T-helper 9 cell (primary cell): Measurements from ENCODE around the gene DMD.

Source experiments
- DNase-seq: peaks from one replicate; pipeline ENCODE4 v3.0.0-alpha.2; 2020

DMD gene

DNA sequence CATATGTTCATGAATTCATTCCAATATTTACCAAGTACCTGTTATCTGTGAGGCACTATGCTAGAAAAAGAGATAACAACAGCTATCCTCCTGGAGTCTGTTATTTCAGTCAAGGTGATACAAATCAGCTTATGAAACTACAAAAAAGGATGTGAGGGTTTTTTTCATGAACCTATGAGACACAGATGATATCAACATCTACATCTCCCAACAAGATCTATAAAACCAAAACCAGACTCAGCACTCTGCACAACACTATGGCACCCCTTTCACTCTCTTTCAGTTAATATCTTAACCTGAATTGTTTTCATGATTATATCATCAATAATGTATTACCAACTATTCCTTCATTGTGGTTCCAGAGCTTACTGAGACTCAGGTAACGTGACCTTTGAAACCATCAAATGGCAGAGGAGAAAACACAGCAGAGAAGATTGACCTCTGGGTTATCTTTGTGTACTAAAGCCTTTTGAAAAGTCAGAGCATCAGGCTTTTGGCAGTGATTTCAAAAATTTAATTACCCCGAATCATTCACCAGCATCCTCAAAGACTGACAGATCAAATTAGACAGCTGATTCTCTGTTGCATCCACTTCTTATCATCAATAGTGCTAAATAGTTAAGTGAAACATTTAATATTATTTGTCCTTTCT lies 1894.9 kb downstream of the DMD start:
- no peak for DNase-seq

DNA sequence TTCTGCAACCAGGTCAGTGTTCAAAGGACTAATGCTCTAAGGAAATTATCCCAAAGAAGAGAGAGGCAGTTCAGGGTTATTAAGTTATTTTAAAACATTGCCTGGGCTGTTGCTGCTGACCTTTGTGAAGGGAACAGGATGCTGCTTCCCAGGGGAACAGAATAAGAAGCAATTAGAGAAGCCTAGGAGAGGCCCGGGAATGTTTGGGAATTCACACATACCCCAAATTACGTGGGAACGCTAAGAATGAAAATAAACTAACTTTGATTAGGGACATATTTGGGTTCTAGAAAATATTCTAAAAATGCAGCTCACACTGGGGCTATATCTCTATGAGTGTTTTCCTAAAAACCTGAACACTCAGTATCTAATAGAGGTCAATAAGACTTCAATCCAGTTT lies 1896.4 kb downstream of the DMD start:
- DNase-seq = no peak

DNA sequence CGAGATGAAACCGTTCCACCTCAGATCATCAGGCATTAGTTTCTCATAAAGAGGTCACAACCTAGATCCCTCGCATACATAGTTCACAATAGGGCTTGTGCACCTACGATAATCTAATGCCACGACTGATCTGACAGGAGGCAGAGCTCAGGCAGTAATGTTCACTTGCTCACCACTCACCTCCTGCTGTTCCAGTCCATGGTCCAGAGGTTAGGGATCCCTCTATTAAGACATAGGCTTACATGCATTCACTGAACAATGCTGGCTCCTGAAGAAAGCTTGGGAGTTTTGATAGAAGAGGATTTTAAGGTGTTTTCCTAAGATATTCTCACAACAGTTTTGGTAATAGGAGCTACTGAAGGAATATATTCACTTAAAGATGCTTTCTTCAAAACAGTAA lies 1903.4 kb downstream of the DMD start:
- no peak for DNase-seq

DNA sequence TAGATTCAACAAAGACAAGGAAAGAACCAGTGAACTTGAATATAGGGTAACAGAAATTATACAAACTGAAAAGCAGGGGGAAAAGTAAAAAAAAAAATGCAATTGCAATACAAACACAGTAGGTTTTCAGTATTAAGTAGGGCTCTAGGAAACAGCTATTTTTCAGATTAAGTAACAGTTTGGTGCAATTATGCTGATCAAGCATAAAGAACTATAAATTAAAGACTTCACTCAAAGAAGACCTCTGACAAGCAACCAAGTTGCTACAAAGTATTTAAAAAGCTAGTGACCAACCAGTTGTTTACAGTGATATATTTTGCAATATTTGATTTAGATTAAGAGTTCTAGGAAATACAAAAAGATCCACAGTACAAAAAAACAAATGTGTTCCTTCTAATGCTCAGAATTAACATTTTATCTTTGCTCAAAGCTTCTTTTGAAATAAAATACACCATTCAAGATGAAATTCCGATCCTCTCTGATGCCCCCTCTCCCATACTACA lies 1908.7 kb downstream of the DMD start:
- no peak for DNase-seq

DNA sequence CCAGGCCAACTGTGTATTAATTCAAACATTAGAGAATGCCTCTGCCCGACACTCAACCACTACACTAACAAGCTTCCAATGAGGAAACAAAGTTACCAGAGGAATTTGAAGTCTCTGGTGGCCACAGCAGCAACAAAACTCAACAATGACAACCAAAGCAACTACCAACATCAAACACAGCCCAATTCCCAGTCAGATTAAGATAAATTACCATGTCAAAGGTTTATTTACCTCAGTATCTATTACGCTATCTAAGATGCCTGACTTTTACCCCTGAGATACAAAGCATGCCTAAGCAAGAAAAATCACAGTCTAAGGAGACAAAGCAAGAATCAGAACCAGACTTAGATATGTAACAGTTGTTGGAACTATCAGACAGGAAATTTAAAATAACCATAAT lies 1909.4 kb downstream of the DMD start:
- no peak for DNase-seq

DNA sequence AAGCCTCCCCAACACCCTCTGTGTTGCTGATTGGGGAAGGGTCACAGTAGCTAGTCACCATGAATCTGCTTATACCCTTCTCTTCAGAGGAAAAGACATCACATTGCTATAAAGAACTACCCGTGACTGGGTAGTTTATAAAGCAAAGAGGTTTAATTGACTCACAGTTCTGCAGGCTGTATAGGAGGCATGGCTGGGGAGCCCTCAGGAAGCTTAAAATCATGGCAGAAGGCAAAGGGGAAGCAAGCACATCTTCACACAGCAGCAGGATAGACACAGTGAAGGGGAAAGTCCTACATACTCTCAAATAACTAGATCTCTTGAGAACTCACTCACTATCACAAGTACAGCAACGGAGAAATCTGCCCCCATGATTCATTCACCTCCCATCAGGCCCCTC lies 1910.1 kb downstream of the DMD start:
- no peak for DNase-seq

DNA sequence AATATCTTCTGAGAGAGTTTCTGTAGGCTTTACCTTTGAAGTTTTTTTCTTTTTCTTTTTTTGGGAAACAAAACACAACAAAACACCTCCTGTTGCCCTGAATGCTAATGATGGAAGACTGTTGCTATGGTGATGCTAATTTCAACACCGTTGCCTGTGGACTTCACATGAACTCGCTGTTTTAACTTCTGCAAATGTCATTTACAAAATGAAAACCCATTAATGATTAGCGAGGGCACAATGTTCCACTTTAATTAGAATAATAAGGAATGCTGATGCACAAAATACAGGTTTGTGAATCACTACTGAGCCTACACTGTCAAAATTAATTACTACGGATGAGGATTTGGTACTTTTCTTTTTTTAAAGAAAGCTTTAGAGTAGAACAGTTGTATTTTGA lies 1912.4 kb downstream of the DMD start:
- no peak for DNase-seq

DNA sequence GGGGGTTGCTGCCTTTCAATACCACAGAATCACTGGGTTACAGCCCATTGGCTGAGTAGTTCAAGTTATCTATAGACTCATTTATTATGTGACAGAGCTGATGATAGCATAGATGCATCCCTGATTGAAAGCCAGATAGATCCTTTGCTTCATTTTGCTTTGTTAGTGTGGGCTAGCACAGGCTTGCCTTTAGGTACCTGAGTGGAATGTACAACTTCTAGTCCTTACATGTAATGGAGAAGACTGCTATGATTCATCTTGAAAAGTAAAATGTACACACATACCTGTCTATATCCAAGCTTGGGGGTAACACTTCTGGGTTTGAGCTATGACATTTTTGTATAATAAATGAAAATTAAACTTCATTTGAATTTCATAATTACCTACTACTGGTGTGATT lies 1913.5 kb downstream of the DMD start:
- DNase-seq = no peak

DNA sequence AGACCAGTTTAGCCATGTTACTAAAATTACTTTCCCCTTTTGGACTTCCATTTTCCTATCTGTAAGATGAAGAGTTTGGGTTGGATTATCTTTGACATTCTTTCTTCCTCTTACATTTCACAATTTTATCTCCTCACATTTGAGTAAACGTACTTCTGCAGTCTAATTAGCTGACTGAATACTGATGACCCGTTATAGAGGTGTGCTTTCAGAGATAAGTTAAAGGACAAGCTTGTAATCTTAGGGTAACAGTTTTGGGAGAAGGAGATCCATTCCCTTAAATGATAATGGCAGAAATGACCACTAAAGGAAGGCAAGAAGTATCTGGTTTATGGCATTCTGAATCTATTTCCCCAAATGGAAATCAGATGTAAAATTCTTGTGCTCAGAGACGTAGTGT lies 1916.9 kb downstream of the DMD start:
- no peak for DNase-seq

DNA sequence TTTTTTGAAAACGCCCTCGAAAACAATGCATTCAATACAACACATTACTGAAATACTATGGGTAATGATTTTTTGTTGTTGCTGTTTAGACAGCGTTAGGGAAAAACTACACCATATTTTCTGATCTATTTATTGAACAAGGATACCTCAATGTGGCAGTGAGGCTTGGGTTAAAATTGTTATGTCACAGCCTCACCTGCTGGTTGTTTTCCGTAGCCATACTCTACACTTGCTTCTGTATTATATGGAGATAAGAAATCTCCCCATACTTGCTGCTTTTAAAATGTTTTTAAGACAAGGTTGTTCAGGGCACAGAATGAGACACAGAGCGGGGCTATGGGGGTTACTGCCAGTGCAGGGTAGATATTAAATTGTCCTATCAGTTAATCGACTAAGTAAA lies 1917.9 kb downstream of the DMD start:
- no peak for DNase-seq

DNA sequence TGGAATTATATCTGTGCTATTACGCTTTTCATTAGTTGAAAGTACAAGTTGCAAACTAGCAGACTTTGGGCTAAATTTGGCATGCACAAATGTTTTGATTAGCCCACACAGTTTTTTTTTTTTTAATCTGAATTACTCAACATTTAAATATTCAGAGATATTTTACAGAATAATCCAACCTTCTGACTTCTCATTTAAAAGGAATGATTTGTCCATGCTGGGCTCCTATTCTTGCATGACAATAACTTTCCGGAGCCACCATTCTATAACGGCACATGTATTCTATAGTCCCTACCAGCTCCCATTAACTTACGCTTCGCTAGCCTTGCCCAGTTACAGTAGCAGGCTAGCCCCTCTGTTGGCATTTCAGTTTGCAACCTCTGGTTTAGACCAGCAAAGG lies 1920.2 kb downstream of the DMD start:
- DNase-seq = no peak

DNA sequence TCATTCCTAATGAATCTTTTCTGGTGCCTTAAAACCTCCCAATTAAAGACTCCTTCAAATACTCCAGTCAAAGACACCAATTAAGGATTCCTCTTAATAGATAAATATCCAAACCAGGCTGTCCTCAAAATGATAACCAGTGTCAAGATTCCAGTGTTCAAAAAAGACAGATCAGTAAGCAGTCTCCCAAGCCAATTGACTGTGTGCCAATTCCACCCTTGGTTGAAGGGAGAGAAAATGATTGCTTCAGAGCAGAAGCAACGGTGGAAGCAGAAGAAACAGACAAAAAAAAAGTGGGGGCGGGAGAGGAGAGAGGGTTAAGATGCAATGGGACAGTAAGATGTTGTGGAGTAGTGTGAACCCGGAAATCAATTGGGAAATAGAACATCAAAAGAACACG lies 1923.5 kb downstream of the DMD start:
- DNase-seq = no peak

DNA sequence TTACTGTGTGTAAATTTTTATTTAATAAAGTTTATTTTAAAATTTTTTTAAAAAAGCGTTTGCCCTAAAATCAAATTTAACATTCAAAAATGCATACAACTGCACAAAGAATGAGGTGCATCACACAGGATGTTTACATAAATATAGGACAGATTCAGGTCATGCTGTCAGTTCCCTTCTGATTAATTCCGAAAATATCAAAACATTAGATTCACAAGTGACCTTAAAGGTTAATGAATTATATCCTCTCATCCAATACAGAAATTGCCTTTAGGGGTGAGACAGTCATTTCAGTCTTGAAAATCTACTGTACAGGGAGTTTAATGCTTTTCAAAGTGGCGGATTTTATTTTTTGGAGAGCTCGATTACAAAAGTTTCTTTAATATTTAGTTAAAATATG lies 1930.8 kb downstream of the DMD start:
- no peak for DNase-seq

DNA sequence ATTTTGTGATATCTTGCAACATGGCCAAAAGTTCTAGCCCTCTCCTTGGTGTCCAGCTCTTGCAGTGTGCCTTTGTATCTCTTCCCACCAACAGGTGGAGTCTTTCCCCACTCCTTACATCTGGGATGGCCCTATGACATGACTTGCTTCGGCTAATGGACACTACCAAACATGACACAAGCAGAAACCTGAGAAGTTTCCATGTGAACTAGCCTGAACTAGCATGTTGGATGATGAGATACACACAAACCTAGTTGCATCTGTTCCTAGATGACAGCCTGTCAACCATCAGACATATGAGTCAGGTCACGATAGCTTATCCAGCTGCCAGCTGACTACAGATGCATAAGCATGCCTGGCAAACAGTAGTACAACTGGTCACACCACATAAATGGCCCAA lies 1932.0 kb downstream of the DMD start:
- DNase-seq = no peak

DNA sequence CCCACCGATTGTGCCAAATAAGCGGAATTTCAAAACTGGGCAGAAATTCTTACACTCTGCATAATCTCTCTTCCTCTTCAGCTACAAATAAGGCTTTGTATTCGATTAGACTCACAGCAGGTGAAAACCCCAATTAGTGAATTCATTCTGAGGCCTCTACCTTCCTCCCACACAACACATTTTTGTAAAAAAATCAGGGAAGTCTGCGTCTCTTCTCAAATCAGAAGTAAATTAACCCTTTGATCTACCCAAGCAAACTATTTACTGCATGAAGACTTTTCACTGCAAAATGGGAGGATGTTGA lies 1938.9 kb downstream of the DMD start:
- no peak for DNase-seq

DNA sequence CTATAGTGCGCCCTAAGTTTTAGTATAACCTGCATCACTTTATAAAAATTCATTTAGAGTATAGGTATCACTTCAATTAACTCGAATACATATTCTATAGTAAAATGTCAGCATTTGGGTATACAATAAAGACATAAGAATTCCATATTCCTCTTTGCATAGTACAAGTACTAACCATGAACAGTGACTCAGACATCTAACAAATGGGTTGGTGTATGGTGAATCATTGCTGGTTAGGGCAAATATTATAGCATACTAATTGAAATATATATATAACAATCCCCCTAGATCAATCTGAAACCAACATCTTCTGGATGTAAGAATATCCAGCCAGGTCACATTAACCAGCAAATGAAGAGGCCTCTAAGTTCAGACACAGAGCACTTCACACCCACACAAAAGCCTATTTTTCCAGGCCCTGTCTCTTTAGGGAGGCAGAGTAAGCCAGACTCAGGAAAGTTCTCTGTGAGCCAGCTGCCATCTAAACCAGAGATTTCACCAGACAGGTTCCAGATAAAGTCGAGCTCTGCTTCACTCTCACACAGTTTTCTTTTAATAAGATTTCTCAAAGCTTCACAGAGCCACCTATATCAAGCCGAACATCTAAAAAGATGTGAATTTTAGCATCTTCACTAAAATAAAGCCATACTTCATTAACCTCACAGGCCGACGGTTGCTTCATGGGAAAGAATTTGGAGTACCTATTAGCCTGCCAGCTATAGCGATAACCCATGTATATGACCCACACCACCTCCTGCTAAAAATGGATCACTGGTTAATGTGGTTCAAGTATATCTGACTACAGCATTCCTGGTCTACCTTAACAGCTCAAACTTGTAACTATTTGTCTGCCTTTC lies 1939.5 kb downstream of the DMD start:
- no peak for DNase-seq

DNA sequence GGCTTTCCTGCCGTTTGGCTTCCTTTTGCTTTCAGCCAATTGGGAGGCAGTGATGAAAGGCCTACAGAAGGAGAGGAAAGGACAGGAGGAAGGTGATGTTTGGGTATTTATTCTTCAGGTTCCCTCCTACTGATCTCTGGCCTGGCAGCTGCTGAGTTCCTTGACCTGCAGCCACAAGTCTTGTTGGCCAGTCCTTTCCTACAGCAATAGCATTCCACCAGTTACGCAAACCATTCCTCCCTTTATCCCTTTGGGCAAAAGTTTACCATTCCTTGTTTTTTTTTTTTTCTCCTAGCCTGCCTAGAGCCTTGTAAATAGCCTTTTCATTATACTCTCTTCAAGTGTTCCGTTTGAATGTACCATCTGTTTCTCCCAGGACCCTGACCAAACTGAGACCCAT lies 1941.4 kb downstream of the DMD start:
- DNase-seq = no peak

DNA sequence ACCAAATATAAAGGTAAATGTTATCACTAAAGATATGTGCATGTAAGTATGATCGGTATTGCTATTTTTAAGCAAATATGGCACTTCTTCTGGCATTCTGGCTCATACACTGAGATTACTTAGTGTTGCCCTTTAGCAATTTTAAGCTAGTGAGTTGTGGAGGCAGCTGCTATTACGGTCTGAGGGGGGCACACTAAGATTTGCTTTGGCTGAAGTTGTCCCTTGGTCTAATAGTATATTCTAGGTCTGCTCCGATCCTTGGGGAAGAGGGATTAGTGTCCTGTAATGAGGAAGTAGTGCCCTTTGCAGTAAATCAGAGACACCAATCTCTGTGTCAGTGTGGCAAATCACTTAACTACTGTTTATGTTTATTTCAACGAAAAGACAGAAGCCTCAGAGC lies 1943.0 kb downstream of the DMD start:
- DNase-seq = no peak

DNA sequence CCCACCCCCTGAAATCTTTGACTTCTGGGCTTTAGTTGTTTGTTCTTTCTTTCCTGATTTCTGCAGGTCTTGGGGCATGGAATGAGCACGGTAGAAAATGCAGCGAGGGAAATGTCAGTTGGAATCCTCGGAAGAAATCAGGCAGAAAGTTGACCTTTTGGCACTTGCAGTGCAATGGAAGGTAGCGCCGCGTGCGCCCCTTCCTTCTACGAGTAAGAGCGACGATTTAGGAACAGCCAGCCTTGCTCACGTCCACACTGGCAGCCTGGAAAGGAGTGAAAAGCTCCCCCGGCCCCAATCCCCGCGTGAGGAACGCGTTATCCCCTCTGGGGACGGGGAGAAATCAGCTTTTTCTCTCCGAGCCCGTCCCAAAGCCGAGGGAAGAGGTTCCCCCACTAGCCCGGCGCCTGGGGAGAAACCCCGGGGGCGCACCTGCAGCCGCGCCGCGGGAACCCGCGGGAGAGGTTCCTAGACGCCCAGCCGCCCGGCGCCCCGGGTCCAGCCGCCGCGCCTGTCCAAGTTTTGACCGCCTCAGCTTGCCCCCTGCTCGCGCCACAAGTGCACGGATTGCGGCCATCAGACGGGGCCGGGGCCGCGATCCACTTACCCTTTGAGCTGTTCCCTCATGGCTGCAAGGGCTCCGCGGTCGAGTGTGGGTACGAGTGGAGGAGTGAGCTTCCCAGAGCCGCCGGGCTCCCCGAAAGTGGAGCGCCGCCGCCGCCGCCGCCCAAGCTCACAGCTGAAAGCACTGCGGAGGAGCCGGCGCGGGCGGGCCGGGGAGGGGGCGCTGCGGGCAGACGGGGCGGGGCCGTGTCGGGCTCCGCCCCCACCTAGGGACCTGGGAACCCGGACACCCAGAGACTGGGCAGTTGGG lies 1944.9 kb downstream of the DMD start:
- no peak for DNase-seq

DNA sequence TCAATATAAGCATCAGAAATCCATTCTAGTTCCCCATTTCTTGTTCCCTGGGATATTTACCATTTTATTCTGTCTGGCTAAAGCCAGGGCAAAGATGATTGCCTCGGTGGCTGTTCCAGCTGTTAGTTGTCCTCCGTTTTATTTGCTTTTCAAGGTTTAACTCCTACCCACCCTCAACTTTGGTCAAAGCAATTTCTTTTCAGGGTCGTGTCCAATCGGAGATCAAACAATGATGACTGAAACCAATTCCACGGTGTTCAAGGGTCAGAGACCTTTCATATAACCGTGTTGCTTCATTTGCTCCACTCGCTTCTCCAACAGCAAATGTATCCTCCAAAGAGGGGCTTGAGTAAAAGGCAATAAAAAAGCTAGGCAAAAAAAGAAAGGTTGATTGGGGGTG lies 1946.0 kb downstream of the DMD start:
- DNase-seq = no peak

DNA sequence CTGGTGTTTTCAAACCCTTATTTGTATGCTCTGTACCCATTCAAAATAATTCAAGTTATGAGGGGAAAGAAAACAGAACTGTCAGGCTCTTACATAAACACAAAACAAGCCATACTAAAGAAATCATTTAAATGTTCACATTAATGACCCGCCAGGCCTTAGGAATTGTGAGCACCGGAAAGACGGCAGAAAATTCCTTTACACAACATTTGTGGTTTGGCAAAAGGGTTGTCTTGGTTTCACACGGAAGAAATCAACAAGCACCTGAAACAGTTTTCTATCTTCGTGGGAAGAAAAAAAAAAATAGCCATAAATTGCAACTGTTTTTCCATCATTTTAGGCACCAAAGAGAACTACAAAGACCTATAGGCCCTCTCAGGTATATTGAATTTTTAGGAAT lies 1951.0 kb downstream of the DMD start:
- DNase-seq = no peak

DNA sequence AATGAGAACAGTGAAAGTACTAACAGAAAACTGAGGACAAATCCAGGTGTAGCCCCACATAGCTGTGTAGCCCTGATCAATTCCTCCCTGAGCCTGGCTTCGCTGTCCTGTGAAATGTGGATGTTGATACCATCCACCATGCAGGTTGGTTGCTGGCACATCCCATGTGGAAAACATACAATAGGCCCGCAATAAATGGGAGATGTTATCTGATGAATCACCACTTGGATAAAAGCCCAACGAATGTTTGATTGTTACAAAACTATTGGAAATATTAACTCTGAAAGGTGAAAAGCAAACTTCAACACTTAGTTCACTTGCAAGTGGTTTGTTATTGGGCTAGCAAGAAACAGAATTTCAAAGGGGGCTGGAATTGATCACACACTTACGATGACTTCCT lies 1953.2 kb downstream of the DMD start:
- no peak for DNase-seq

DNA sequence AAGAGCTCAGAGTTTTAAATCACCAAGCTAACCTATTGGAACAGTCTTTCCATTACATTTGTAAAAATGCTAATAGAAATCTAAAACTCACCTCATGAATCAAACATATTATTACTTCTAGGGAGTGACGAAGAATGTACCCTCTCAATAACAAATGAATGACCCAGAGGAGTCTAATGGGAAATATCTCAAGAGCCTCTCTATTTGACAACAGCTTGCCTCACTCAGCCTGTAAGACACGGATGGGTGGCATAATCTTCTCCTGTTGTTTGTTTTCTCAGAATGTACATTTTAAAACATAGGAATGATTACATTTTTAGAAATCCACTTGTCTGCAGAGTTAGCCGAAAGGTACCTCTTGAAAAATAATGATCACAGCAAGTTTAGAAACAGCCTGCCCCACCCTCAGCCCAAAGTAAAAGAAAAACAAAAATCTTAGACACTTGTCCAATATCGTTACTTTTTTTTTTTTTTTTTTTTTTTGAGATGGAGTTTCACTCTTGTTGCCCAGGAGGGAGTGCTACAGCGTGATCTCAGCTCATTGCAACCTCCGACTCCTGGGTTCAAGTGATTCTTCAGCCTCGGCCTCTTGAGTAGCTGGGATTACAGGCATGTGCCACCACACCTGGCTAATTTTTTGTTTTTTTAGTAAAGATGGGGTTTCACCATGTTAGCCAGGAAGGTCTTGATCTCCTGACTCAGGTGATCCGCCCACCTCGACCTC lies 1955.9 kb downstream of the DMD start:
- DNase-seq = no peak
